A673 (cell line): ENCODE data around the gene SENP6. TPM values are rescaled to one million over a fixed set of nuclear protein-coding genes. Genes with fewer than 3 reads are reported as not detected.

Source experiments
- BruUV-seq: library from RNA; stranded (reverse); fragments of 400-500 nt; replicated peaks from 2 replicates; lab custom pipeline; 2021; lab: Mats Ljungman, UMichigan
- CTCF ChIA-PET: fragments of 300-600 bp; sonication (Branson Sonifier 250); formaldehyde crosslinking; loops from one replicate; lab custom pipeline; 2022; ENCODE audit warnings: antibody characterized with exemption; lab: Charles Lee
- POLR2A ChIA-PET: fragments of 300-600 bp; sonication (Branson Sonifier 250); formaldehyde crosslinking; loops from one replicate; lab custom pipeline; 2022; ENCODE audit warnings: antibody characterized with exemption; ENCODE audit not compliant: low non-redundant PET; lab: Charles Lee
- DNase-seq: peaks from one replicate; pipeline ENCODE4 v3.0.0-alpha.2; 2015; ENCODE audit warnings: low spot score
- H3K27ac ChIP-seq: fragments of 200-600 bp; sonication (generic); 2 replicates; pipeline ENCODE4 v1.5.1; 2016; ENCODE audit warnings: mixed run types, low read depth, mild to moderate bottlenecking, mixed read lengths, antibody characterized with exemption, low read length; ENCODE audit not compliant: poor library complexity, severe bottlenecking
- H3K27me3 ChIP-seq: fragments of 200-600 bp; sonication (generic); replicated peaks from 2 replicates; pipeline ENCODE4 v1.6.1; 2017; ENCODE audit warnings: mixed run types, low read depth, mild to moderate bottlenecking, mixed read lengths, antibody characterized with exemption, low read length; ENCODE audit not compliant: insufficient read depth, poor library complexity
- H3K36me3 ChIP-seq: fragments of 200-600 bp; sonication (generic); 2 replicates; pipeline ENCODE4 v1.6.1; 2016; ENCODE audit warnings: mixed run types, mild to moderate bottlenecking, mixed read lengths, antibody characterized with exemption, low read length; ENCODE audit not compliant: insufficient read depth, poor library complexity, severe bottlenecking
- H3K4me1 ChIP-seq: fragments of 200-600 bp; sonication (generic); 2 replicates; pipeline ENCODE4 v1.6.1; 2017; ENCODE audit warnings: mixed run types, mild to moderate bottlenecking, mixed read lengths, antibody characterized with exemption, low read length; ENCODE audit not compliant: insufficient read depth, poor library complexity, severe bottlenecking
- H3K4me3 ChIP-seq: fragments of 200-600 bp; sonication (generic); 2 replicates; pipeline ENCODE4 v1.5.1; 2016; ENCODE audit warnings: low read depth, mixed run types, mild to moderate bottlenecking, mixed read lengths, low read length; ENCODE audit not compliant: poor library complexity, severe bottlenecking
- H3K9me3 ChIP-seq: fragments of 200-600 bp; sonication (generic); 2 replicates; pipeline ENCODE4 v1.6.1; 2016; ENCODE audit warnings: mixed run types, low read depth, mild to moderate bottlenecking, mixed read lengths, antibody characterized with exemption, low read length; ENCODE audit not compliant: poor library complexity, severe bottlenecking
- CTCF ChIP-seq: fragments of 300-800, 200-600 bp; sonication (generic); conservative IDR thresholded peaks from 2 replicates; pipeline ENCODE4 v1.5.1; 2017; ENCODE audit warnings: low read depth, mild to moderate bottlenecking, antibody characterized with exemption, low read length, moderate library complexity, mixed read lengths
- EZH2 ChIP-seq: fragments of 200-600 bp; sonication (generic); IDR thresholded peaks from 2 replicates; pipeline ENCODE4 v1.6.1; 2017; ENCODE audit warnings: borderline replicate concordance, low read depth, mild to moderate bottlenecking, mixed read lengths, antibody characterized with exemption, low read length; ENCODE audit not compliant: poor library complexity, severe bottlenecking
- intact Hi-C: fragments of 100-400 bp; cut with micrococcal nuclease; formaldehyde crosslinking; loops from one replicate; pipeline ENCODE4 v1.10.0; 2022; ENCODE audit not compliant: unreplicated experiment
- total RNA-seq: library from RNA; stranded (reverse); gene quantifications from 2 replicates; pipeline ENCODE4 v1.2.3, GENCODE V29; 2021

Gene SENP6
- total RNA-seq, 1 experiment from 2014 or later: 92.7 TPM

GRCh38 chr6:75747152-75747992 is 145.7 kb downstream of the SENP6 start:
- CTCF ChIA-PET: no interaction called here
- no peak overlapping the region for H3K4me3 ChIP-seq

GRCh38 chr6:75748003-75748742 is 146.5 kb downstream of the SENP6 start:
- POLR2A ChIA-PET: no interaction called here
- no TSS peak for BruUV-seq
- DNase-seq: no peak
- Histone ChIP-seq H3K36me3 (no peaks in the 10 kb centered on the region), H3K27me3 (peaks cover 7% of the 10 kb centered on the region), H3K4me1 (no peaks in the 10 kb centered on the region), H3K27ac (no peak overlapping the region), H3K4me3 (peak overlapping the region; percentile 81), H3K9me3 (no peaks in the 10 kb centered on the region)
- intact Hi-C loops: no loop called here
- CTCF ChIA-PET: no interaction called here
- TF ChIP-seq EZH2 (no peak), CTCF (no peak)

More at GRCh38 chr6:75747152-75747992, 145.7 kb downstream of the SENP6 start:
- Histone ChIP-seq H3K4me1 (no peaks in the 10 kb centered on the region), H3K27me3 (peaks cover 7% of the 10 kb centered on the region), H3K9me3 (no peaks in the 10 kb centered on the region), H3K27ac (no peak overlapping the region), H3K36me3 (no peaks in the 10 kb centered on the region)
- intact Hi-C loops: no loop called here
- TF ChIP-seq EZH2 (no peak), CTCF (no peak)
- no TSS peak for BruUV-seq
- POLR2A ChIA-PET: no interaction called here
- DNase-seq: no peak

GRCh38 chr6:75748743-75749538 is 147.3 kb downstream of the SENP6 start, which contains the start of gene MYO6:
Gene MYO6 (plus strand): TSS chr6:75749239. CDS start chr6:75817548, 68,309 bp downstream.
- DNase-seq: peak; percentile 49
- CTCF ChIA-PET: no interaction called here

More at GRCh38 chr6:75748743-75749538, 147.3 kb downstream of the SENP6 start, which contains the start of gene MYO6:
- BruUV-seq: no TSS peak
- POLR2A ChIA-PET: no interaction called here
- Histone ChIP-seq H3K4me1 (no peaks in the 10 kb centered on the region), H3K9me3 (no peaks in the 10 kb centered on the region), H3K27ac (no peak within 1 kb of the TSS), H3K4me3 (peak within 1 kb of the TSS; percentile 81), H3K27me3 (peaks cover 7% of the 10 kb centered on the region), H3K36me3 (no peaks in the 10 kb centered on the region)
- intact Hi-C loops: no loop called here
- TF ChIP-seq CTCF (no peak), EZH2 (no peak)
